ACC112 (cell line): ENCODE measurements around the gene SSTR3.

Experiments used
- H2AFZ ChIP-seq: fragments of 200-600 bp; sonication (generic); one replicate; pipeline ENCODE4 v1.6.0; 2017; ENCODE audit warnings: antibody characterized with exemption, low read length; ENCODE audit not compliant: unreplicated experiment
- H3K27ac ChIP-seq: fragments of 200-600 bp; sonication (generic); 2 replicates; pipeline ENCODE4 v1.5.1; 2014; ENCODE audit warnings: low read depth, mild to moderate bottlenecking, antibody characterized with exemption, low read length, moderate library complexity
- H3K27me3 ChIP-seq: fragments of 200-600 bp; sonication (generic); 2 replicates; pipeline ENCODE4 v1.6.1; 2014; ENCODE audit warnings: mild to moderate bottlenecking, antibody characterized with exemption, low read length, moderate library complexity, mixed read lengths; ENCODE audit not compliant: insufficient read depth
- H3K36me3 ChIP-seq: fragments of 200-600 bp; sonication (generic); 2 replicates; pipeline ENCODE4 v1.6.1; 2016; ENCODE audit warnings: mild to moderate bottlenecking, antibody characterized with exemption, low read length, moderate library complexity, mixed read lengths; ENCODE audit not compliant: insufficient read depth
- H3K4me1 ChIP-seq: fragments of 200-600 bp; sonication (generic); one replicate; pipeline ENCODE4 v1.6.1; 2016; ENCODE audit warnings: low read length, mixed read lengths; ENCODE audit not compliant: insufficient read depth, unreplicated experiment, control insufficient read depth
- H3K4me3 ChIP-seq: fragments of 200-600 bp; sonication (generic); 2 replicates; pipeline ENCODE4 v1.5.1; 2014; ENCODE audit warnings: mild to moderate bottlenecking, low read depth, low read length
- H3K79me2 ChIP-seq: fragments of 200-600 bp; sonication (generic); one replicate; pipeline ENCODE4 v1.6.0; 2016; ENCODE audit warnings: low read length; ENCODE audit not compliant: control insufficient read depth, unreplicated experiment, insufficient read depth

Gene SSTR3

DNA sequence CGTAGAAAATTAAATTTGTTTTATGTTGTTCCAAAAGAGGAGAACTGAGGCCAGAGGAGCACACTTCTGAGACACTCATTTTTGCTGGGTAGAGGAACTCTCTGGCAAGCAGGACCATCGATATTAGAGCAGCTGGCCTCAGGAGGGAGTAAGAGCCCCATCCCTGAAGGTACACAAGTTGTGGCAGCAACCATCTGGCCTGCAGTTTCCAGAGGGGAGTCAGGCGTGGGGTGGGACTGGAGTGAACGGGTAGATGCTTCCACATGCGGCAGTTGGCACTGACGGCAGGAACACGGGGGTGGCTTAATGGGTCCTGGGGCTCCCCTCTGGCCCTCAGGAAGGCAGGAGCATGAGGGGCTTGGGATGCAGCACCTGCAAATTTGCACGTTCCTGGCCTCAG lies 13.2 kb upstream of the SSTR3 start:
- H3K36me3 ChIP-seq = no peaks in the 10 kb centered on the region
- H3K27ac ChIP-seq = no peak overlapping the region
- H3K4me3 ChIP-seq = no peak overlapping the region
- H3K27me3 ChIP-seq = no peaks in the 10 kb centered on the region
- H3K4me1 ChIP-seq = peaks cover 24% of the 10 kb centered on the region
- no peak overlapping the region for H2AFZ ChIP-seq
- H3K79me2 ChIP-seq = no peaks in the 10 kb centered on the region

GRCh38 chr22:37224757-37225420 lies 12.6 kb upstream of the SSTR3 start:
- H3K4me3 ChIP-seq = no peak overlapping the region
- no peaks in the 10 kb centered on the region for H3K79me2 ChIP-seq
- H3K27me3 ChIP-seq = no peaks in the 10 kb centered on the region
- H3K4me1 ChIP-seq = peaks cover 20% of the 10 kb centered on the region
- H3K27ac ChIP-seq = no peak overlapping the region
- H2AFZ ChIP-seq = no peak overlapping the region
- H3K36me3 ChIP-seq = no peaks in the 10 kb centered on the region

DNA sequence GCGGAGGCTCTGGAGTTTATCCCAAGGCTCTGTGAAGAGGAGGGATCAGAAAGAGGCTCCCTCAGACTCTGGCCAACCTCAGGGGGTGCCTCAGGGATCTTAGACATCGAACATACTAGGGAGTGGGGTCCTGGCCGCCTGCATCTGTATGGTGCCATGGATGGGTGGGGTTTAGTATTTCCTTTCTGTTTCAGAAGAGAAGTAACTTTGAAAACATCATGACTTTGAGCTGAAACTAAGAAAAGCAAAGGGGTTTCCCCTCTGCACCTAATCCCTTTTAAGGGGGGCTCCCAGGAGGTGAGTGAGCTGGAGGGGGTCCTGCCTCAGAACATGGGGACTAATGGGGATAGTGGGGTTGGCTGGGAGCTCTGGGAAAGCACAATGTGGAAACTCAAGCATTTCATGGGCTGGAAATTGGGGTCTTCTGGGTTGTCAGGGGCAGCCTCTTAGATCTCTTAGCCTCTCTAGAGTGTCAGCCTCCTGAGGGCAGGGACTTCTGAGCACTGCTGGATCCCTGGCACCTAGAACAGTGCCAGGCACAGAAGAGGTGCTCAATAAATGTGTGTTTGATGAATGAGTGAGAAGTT lies 11.8 kb upstream of the SSTR3 start:
- Histone ChIP-seq H3K36me3 (no peaks in the 10 kb centered on the region), H3K4me1 (peaks cover 11% of the 10 kb centered on the region), H3K4me3 (no peak overlapping the region), H2AFZ (no peak overlapping the region), H3K27ac (no peak overlapping the region), H3K79me2 (no peaks in the 10 kb centered on the region), H3K27me3 (no peaks in the 10 kb centered on the region)

- H3K27me3 ChIP-seq = no peaks in the 10 kb centered on the region
- no peaks in the 10 kb centered on the region for H3K4me1 ChIP-seq
- H3K36me3 ChIP-seq = no peaks in the 10 kb centered on the region
- no peak overlapping the region for H3K4me3 ChIP-seq
- H3K79me2 ChIP-seq = no peaks in the 10 kb centered on the region
- H2AFZ ChIP-seq = no peak overlapping the region
- no peak overlapping the region for H3K27ac ChIP-seq
These were observed 10.2 kb upstream of the SSTR3 start for GRCh38 chr22:37222440-37222971.

DNA sequence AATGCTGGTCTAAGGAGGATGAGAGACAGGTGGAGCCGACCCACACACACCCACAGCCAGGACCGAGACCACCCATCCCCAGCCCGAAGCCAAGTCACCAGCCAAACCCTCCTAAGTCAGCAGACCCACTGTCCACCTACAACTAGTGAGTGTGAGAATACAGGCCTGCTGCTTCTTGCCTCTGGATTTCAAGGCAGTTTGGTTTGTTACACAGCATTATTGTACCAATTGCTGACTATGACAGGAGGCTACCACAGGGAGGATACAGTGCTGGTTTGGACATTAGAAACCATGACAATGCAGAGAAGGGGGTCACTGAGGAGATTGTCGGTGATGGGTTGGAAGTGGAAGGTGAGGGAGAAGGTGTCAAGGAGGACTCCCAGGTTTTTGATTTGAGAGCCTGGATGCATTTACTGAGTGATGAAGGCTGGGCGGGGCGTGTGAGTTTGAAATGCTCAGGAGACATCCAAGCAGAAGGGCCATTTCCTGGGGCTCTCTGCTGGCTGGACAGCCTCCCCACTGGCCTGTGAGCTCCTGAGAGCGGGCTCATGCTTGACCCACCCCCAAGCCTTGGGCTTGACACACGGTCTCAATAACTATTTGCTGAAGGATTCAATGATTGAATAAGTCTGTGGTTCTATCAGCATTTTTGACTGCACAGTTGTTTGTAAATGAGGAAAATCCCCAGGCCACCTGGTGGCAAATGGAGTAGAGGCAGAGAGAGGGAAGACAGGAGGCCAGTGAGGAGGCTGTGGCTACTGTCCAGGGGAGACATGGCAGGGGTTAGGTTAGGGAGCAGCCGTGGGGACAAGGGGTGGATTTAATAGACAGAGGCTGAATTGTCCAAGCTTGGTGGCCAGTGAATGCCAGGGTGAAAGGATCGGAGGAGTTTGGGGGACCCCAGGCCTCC lies 9.4 kb upstream of the SSTR3 start:
- no peak overlapping the region for H2AFZ ChIP-seq

GRCh38 chr22:37220543-37220981 lies 8.3 kb upstream of the SSTR3 start:
- no peaks in the 10 kb centered on the region for H3K27me3 ChIP-seq
- no peaks in the 10 kb centered on the region for H3K36me3 ChIP-seq
- no peak overlapping the region for H2AFZ ChIP-seq
- H3K79me2 ChIP-seq = no peaks in the 10 kb centered on the region
- no peaks in the 10 kb centered on the region for H3K4me1 ChIP-seq
- no peak overlapping the region for H3K4me3 ChIP-seq
- H3K27ac ChIP-seq = no peak overlapping the region

More for the DNA sequence above, 9.4 kb upstream of the SSTR3 start:
- Histone ChIP-seq H3K36me3 (no peaks in the 10 kb centered on the region), H3K27ac (no peak overlapping the region), H3K79me2 (no peaks in the 10 kb centered on the region), H3K4me3 (no peak overlapping the region), H3K4me1 (no peaks in the 10 kb centered on the region), H3K27me3 (no peaks in the 10 kb centered on the region)

GRCh38 chr22:37219533-37219932 lies 7.3 kb upstream of the SSTR3 start:
- Histone ChIP-seq H3K27ac (no peak overlapping the region), H3K27me3 (no peaks in the 10 kb centered on the region), H2AFZ (no peak overlapping the region), H3K79me2 (no peaks in the 10 kb centered on the region), H3K4me3 (no peak overlapping the region), H3K4me1 (no peaks in the 10 kb centered on the region), H3K36me3 (no peaks in the 10 kb centered on the region)

DNA sequence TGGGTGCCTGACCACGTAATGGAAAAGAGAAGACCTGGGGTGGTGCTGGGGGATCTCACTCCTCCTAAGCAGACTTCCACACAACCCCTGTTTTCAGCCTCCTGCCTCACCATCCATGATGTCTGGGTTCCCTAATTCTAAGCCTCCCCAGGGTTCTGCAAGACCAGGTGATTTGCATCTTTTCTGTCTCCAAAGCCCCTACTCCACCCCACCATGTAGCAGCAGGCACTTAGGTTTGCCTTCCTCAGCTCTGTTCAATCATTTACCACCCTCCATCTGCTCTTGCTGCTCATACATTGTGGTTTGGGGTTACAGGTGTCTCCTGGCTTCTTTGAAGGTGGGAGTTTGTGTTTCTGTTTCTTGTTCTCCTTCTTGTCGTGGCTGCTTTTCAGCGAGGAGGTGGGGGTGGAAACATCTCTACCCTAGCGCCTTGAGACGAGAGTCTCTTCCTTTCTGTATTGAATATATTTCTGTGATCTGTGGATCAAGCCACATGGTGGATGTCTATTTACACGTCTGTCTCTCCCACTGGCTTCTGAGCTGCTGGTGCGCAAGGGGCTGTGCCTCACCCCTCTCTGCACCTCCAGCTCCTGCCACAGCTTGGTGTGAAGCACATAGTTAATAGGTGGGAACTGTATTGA lies 6.6 kb upstream of the SSTR3 start:
- H2AFZ ChIP-seq = no peak overlapping the region
- H3K27ac ChIP-seq = no peak overlapping the region
- H3K4me1 ChIP-seq = no peaks in the 10 kb centered on the region
- H3K27me3 ChIP-seq = no peaks in the 10 kb centered on the region
- H3K79me2 ChIP-seq = no peaks in the 10 kb centered on the region
- no peaks in the 10 kb centered on the region for H3K36me3 ChIP-seq
- H3K4me3 ChIP-seq = no peak overlapping the region

- no peaks in the 10 kb centered on the region for H3K79me2 ChIP-seq
- H3K36me3 ChIP-seq = no peaks in the 10 kb centered on the region
- H3K4me1 ChIP-seq = no peaks in the 10 kb centered on the region
- no peaks in the 10 kb centered on the region for H3K27me3 ChIP-seq
- no peak overlapping the region for H3K27ac ChIP-seq
- no peak overlapping the region for H2AFZ ChIP-seq
- no peak overlapping the region for H3K4me3 ChIP-seq
These were observed 6.1 kb upstream of the SSTR3 start for GRCh38 chr22:37218399-37218770.

DNA sequence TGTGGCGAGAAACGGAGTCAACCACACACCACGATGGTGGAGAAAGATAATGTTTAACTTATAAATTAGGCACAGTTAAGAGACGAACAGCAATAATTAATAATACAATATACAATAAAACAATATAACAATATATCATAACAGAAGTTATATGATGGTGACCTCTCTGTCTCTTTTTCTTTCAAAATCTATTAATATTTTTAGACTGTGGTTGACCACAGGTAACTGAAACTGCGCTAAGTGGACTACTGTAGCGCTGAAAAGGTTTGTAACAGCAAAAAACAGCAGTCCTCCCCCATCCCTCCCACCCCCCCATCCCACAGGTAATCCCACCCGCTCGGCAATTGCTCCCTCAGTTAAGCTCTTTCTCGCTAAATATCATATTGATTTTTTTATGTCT lies 3.6 kb upstream of the SSTR3 start:
- H3K36me3 ChIP-seq = no peaks in the 10 kb centered on the region
- H2AFZ ChIP-seq = no peak overlapping the region
- H3K27me3 ChIP-seq = no peaks in the 10 kb centered on the region
- no peak overlapping the region for H3K27ac ChIP-seq
- no peaks in the 10 kb centered on the region for H3K4me1 ChIP-seq
- no peak overlapping the region for H3K4me3 ChIP-seq
- no peaks in the 10 kb centered on the region for H3K79me2 ChIP-seq
